ENCODE measurements around the gene MCL1. TPM values are rescaled to one million over a fixed set of nuclear protein-coding genes. Genes with fewer than 3 reads are reported as not detected.
A peak's percentile ranks its signal among the peaks of the same experiment; 100 is the strongest.

Gene MCL1
- total and polyA plus RNA-seq, 2 experiments from 2014 or later = 55.3 to 244 TPM

GRCh38 chr1:150572918-150573647 lies 6.3 kb downstream of the MCL1 start:
- TF ChIP-seq ZNF331 (CRISPR knock-in tag; IDR thresholded peaks at IDR 0.05; ENCODE audit: low read depth) (no peak), ZNF114 (CRISPR knock-in tag; IDR thresholded peaks at IDR 0.05) (no peak), CREB1 (CRISPR knock-in tag; IDR thresholded peaks at IDR 0.05; ENCODE audit: low read depth) (no peak), ETS1 (IDR thresholded peaks at IDR 0.05) (no peak), JUNB (IDR thresholded peaks at IDR 0.05; ENCODE audit: unreplicated experiment) (no peak), EZH2 (IDR thresholded peaks at IDR 0.05; ENCODE audit: low read depth, unreplicated experiment) (no peak), REST (IDR thresholded peaks at IDR 0.05; ENCODE audit: unreplicated experiment) (no peak), NANOG (IDR thresholded peaks at IDR 0.05; ENCODE audit: borderline replicate concordance) (no peak), POLR2AphosphoS5 (IDR thresholded peaks at IDR 0.05; ENCODE audit: low read depth) (no peak), STAT1 (IDR thresholded peaks at IDR 0.05; ENCODE audit: unreplicated experiment) (no peak), ZNF462 (CRISPR knock-in tag; IDR thresholded peaks at IDR 0.05) (no peak), EZH2phosphoT487 (IDR thresholded peaks at IDR 0.05; ENCODE audit: unreplicated experiment) (no peak)
- Histone ChIP-seq H3K9me2 (ENCODE audit: insufficient read depth) (no peaks in the 10 kb centered on the region), H3K27ac (ENCODE audit: low read depth) (peak overlapping the region; percentile 100), H3K27me3 (ENCODE audit: insufficient read depth) (no peaks in the 10 kb centered on the region), H3K4me2 (peak overlapping the region; percentile 92), H2AFZ (no peak overlapping the region), H3K4me3 (peak overlapping the region; percentile 33), H3K4me1 (ENCODE audit: insufficient read depth) (peaks cover 50% of the 10 kb centered on the region), H3F3A (replicated peaks; ENCODE audit: low read depth) (peaks cover 61% of the 10 kb centered on the region), H3K79me2 (replicated peaks; ENCODE audit: insufficient read depth) (peaks cover 75% of the 10 kb centered on the region), H4K20me1 (replicated peaks; ENCODE audit: insufficient read depth) (peaks cover 50% of the 10 kb centered on the region), H3K36me3 (ENCODE audit: insufficient read depth) (peaks cover 52% of the 10 kb centered on the region)
- Mint-ChIP-seq H3K4me1 (peaks cover 66% of the 10 kb centered on the region), H3K9me3 (peaks cover 3% of the 10 kb centered on the region; the same call in 1 of the 3 replicates), H3K27ac (peak overlapping the region; percentile 87), H3K36me3 (ENCODE audit: low read depth) (peaks cover 87% of the 10 kb centered on the region), H3K4me3 (peak overlapping the region; percentile 46; the same call in 2 of the 3 replicates), H3K27me3 (ENCODE audit: insufficient read depth, low read depth, poor library complexity) (peaks cover 61% of the 10 kb centered on the region)
- peak; percentile 2; the same call in 2 of the 3 replicates for ATAC-seq
- DNase-seq (ENCODE audit: low spot score) = peak; percentile 49

Data from GM23338 (cell line).